ENCODE data around the gene KRT71.
"Not testable (repeated sequence)": the region's sequence is repeated elsewhere in the genome, so short reads cannot be mapped to it uniquely, and the experiment has no call there.

KRT71 gene

DNA sequence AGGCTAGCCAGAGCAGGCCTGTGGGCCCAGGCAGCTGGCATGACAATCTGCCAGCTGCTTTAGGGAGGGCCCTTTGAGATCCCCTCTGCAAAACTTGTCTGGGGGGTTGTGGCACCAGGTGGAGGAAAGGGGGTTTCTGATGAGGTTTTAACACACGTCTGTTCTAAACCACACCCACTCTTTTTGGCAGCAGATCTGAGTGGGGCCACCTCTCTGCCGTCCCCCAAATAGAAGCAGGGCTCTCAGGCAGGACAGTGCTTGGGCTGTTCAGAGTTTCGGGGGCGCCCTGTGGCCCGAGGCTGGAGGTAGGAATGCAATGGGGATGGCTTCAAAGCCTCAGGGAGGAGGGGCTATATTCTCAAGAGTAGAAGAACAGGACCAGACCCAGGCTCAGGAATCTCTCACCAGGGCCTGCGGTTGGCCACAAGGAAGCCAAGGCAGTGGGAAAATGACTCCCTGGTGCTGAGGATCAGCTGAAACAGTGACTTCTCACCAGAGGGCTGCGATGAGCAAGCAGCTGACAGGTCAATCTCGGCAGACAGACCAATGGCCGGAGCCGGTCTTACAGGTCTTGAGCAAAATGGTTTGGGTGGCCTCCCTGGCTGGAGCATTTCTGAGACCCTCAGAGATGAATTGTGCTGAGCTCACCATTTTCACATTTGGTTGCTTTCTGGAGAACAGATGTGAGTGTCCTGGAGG is 31.2 kb downstream of the KRT71 start:
- DNase-seq (ENCODE audit: low read depth in 2 of 2), result no peak

DNA sequence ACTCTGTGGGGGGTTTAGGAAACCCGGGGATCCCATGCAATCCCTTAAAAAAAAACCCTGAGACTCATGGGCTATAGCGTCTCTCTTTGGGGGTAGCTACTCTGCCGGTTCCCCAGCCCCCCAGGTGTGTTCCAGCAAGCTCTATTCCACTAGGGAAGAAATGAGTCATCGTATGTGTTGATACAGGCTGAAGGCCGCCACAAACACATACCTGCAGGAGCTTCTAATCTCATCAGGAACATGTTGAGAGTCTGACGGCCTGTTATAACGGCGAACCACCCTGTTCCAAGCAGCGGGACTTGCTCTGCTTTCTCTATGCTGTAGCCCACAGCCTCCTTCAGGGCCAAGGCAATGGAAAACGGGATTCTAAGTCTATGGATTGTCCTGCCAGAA is 31.8 kb downstream of the KRT71 start:
- DNase-seq (ENCODE audit: low read depth in 2 of 2), result no peak

DNA sequence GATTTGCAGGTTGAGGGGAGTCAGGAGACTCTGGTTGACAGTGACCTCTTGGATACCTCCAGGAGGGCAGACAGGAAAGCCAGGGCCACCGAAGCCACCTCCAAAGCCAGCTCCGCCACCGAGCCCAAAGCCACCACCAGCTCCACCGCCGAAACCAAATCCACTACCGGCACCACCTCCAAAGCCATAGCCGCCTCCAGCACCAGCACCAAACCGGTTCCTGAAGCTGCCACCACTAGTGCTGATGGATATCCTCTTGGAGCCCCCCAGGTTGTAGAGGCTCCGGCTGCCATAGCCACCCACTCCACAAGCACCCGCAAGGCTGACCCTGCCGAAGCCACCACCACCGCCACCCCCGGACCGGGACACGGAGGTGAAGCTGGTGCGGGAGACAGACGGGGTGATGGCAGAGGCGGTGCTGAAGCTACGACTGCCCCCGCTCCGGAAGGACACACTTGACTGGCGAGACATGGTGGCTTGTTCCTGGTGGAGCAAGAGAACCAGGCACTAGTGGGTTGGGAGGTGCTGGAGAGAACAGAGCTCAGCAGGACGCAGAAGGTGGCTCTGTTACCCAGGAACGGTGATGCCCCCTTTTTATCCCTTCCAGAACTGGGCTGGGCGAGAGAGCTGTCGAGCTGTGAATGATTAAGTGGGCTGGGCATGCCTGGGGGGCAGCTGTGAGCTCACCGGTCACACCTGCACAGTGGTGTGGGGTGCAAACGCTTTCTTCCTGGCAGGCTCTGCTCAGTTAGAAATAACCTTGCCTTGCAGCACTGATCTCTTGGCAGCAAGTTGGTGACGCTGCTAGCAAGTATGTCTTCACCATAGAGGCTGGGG is 32.9 kb downstream of the KRT71 start, which contains the start of gene KRT5:
Gene KRT5 (minus strand): TSS at position 569 of the 837 bp plus-strand sequence. CDS start 98 bp downstream, at position 471.
- no peak for DNase-seq (ENCODE audit: low read depth in 2 of 2)

DNA sequence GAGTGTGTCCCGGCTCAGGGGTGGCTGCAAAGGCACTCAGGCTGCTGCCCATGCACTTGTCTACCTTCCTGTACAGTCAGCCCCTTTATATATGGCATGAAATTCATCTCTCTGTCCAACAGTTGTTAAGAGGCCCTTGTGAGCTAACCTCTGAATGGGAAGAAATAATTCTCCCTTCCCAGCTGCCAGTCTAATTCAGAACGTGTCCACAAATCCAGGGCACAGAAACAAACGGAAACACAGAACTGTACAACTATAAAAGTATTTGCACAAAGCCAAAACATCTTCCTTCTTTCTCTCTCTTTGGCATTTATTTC is 33.6 kb downstream of the KRT71 start:
- no peak for DNase-seq (ENCODE audit: low read depth in 2 of 2)

DNA sequence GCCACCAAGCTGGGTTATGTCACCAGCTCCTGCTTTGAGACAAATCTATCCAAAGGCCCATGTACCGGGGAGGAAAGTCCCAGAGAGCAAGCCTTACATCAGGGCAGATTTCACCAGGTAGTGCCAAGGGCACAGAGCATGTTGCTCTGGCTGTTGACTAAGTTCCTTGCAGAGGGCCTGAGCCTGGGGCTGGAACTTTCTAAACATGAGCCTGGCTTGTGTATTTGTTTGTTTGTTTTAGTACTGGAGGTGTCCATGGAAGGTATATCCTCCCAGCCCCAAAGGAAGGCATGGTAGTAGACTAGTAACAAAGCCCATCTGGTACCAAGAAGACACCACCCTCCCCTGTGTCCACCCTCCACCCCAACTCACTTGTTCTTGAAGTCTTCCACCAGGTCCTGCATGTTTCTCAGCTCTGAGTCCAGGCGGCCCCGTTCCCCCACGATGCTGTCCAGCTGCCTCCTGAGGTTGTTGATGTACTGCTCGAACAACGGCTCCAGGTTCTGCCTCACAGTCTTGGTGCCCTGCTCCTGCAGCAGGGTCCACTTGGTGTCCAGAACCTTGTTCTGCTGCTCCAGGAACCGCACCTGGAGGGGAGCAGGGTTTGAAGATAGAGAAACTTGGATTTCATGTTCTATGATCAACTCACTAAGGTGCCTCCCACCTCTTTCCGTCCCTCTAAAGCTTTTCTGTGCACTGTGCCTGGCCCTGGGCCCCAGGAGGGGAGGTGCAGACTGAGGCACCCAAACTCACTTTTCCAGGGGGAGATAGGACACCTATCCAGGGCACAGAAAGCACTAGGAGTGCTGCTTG is 34.2 kb downstream of the KRT71 start:
- DNase-seq (ENCODE audit: low read depth in 2 of 2), result no peak

DNA sequence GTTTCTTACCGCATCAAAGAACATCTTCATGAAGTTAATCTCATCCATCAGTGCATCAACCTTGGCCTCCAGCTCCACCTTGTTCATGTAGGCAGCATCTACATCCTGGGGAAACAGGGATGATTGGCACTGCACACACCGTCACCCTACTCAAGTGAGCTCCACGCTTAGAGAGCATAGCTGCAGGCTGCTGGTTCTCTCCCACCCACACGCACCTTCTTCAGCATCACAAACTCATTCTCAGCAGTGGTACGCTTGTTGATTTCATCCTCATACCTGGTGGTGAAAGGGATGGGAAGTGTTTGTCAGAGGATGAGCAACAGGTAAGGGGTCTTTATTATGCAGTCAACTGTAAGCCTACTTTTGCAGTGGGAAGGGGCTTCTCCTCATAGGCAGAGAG is 35.1 kb downstream of the KRT71 start:
- no peak for DNase-seq (ENCODE audit: low read depth in 2 of 2)

DNA sequence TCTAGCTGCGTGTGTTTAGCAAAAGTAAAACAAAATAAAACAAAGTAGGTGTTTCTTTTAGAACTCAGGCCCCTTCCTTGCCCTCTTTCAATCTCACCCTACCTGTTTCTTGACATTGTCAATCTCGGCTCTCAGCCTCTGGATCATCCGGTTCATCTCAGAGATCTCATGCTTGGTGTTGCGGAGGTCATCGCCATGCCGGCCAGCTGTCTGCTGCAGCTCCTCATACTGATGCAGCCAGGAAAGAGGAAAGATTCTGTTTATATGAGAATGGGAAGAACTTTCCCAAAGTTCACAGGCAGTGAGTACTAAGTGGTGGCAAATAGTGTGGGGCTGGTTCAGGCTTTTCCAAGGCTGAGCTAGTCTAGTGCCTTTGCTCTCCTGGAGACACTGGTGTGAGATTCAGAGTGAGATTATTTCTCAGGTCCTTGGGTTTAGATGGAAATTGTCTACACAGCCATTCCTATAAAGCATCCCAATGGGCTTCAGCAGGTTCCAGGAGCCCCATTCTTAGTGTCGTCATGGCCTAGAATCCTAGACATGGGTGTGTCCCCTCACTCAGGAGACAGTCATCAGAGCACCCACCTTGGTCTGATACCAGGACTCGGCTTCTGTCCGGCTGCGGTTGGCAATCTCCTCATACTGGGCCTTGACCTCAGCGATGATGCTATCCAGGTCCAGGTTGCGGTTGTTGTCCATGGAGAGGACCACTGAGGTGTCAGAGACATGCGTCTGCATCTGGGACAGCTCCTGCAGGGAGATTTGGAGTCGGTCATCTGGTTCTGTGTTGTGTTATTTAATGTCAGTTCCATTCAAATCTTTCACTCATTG is 35.7 kb downstream of the KRT71 start:
- no peak for DNase-seq (ENCODE audit: low read depth in 2 of 2)

DNA sequence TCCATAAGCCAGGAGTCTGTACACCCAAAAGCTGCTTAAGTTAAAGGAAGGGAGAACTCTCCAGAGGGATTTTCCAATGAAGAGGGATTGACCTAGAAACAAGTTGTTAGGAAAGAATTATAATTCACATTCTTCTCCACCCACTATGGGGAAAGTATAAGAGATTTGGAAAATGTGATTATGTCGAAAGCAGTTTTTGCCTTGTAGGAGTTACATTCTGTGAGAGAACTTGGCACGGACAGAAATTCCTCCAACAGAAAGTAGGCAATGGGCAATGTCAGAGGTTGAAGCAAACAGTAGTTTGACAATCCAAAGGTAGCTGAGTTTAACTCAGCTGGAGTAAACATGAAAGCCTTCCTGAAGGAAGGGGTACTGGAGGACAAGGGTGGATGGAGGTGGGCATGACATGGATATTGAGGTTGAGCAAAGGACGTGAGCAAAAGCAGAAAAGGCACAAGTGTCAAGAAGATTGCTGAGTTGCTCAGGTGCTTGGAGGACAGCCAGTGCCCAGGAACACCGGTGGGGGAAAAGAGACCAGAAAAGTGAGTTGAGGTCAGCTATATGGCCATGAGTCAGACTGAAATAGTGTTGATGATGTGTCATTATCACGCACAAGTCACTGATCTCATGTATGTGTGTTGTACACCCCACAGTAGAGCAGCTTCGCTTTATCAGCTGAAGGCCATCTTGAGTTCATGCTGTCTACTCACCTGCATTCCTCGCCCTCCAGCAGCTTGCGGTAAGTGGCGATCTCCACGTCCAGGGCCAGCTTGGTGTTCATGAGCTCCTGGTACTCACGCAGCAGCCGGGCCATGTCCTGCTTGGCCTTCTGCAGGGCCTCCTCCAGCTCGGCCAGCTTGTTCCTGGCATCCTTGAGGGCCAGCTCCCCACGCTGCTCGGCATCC is 36.8 kb downstream of the KRT71 start:
- no peak for DNase-seq (ENCODE audit: low read depth in 2 of 2)

DNA sequence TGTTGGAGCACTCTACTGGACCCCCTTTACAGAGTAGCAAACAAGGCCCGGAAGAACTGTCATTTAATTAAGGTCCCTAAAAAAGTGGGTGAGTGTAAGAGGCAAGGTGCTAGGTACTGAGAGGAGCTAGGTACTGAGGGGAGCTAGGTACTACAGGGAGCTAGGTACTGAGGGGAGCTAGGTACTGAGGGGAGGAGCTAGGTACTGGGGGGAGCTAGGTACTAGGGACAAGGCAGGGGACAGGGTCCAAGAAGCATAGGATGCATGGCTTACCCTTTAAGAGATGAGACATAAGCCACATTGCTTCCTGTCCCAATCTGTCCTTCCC is 37.7 kb downstream of the KRT71 start:
- DNase-seq (ENCODE audit: low read depth in 2 of 2), result no peak

DNA sequence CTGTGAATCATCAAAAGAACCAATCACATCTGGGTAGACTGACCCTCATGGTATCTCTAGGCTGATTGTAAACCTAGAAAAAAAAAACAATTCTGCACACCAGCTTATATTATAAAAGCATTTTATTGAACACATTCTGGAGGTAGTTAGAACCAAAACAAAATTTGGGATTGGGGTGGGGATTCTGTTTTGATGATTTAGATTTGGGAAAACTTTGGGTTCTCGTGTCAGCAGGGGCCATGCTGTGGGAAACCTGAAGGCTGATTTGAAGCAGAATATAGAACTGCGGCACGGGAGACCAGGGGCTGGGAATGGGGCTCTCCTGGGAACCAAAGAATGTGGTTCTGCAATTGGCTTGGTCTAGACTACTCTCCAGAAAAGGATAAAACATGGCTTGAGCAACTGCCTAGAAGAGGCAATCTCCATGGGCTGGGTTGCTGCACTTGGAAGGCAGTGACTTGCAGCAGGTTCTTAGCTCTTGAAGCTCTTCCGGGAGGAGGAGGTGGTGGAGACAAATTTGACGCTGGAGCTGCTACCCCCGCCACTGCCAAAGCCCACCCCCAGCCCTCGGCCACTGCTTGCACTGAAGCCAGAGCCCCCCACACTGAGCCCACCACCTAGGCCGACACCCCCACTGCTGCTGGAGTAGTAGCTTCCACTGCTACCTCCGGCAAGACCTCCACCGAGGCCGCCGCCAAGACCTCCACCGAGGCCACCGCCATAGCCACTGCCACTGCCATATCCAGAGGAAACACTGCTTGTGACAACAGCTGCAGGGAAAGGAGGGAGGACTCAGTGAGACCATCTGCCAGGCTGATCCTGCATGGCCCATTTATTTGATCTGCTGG is 38.2 kb downstream of the KRT71 start:
- no peak for DNase-seq (ENCODE audit: low read depth in 2 of 2)

DNA sequence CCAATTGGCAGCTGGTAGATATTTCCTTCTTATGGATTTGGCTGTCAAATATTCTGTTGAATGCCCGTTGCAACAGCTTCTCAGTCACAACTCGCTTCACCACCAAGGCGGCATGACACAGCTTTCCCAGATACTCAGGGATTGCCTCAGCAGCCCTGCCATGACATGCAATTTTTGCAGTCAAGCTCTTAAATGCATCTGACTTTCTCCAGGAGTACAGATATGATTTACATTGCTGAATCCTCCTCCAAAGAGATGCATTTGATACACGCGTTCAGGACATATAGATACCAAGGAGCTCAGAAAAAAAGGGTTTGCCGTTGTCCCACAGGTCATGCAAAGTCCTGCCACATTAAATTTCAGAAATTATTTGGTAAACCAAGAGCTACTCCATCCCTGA is 39.2 kb downstream of the KRT71 start:
- no peak for DNase-seq (ENCODE audit: low read depth in 2 of 2)

DNA sequence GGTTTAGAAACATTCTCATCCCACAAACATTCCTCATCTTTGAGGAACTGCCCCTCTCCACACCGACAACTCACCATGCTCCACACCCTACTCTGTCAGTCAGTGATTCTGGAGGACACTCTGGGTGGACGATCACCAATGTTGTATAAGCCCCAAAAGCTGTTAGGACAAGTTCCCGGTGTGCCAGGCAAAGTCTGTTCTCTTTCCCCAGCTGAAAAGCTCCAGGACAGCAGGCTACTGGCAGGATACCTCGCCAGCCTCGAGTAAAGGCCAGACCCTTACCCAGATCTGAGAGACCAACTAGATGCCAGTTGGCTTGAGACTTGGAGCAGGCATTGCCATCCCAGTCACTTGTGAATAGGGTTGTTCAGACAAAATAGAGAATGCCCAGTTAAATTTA is 44.7 kb downstream of the KRT71 start:
- DNase-seq (ENCODE audit: low read depth in 2 of 2), result no peak

DNA sequence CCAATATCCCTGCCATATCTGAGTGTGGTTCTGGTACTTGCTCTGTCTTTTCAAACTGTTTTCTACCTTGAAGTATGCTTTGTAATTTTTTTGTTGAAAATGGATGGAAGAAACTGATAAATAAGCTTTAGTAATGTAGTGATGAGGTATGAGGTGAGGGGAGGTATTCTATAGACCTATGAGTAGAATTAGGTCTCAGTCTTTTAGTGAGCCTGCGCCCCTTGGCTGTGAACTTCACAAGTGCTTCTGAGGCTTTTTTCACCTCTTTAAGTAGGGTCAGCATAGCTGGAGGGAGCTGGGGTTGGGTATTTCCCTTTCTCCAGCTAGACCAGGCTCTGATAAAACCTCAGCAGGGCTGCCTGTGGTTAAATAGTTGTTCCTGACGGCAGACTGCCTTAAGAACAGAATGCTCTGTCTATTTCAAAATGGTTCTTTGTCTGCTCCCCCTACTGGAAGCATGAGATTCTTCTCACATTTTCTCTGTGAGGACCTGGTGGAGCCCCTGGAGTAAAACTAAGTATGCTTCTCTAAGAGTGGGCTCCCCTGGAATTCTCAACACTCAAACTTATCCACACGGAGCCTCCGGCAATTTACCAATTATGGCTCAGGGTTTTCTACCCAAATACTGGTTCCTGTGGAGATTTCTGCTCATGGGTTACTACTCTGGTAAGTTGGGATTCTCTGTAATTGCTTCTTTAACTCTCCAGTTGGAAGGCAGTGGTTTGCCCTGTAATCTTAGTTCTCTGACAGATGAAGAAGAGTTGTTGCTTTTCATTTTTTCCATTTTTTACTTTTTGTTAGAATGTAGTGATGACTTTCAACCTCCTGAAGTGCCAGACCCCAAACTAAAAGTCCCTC is 45.9 kb downstream of the KRT71 start:
- DNase-seq (ENCODE audit: low read depth in 2 of 2), result no peak

DNA sequence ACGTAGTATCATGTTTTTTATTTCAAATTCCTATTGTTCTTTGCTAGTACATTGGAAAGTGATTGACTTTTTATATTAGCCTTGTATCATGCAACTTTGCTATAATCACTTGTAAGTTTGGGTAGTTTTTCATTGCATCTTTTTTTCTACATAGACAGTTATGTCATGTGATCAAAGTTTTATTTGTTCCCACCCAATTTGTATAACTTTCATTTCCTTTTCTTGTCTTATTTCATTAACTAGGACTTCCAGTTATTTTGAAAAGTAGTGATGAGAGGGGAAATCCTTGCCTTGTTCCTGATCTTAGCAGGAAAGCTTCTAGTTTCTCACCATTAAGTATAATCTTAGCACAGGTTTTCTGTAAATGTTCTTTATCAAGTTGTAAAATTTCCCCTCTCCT is 50.1 kb downstream of the KRT71 start:
- no peak for DNase-seq (ENCODE audit: low read depth in 2 of 2)

DNA sequence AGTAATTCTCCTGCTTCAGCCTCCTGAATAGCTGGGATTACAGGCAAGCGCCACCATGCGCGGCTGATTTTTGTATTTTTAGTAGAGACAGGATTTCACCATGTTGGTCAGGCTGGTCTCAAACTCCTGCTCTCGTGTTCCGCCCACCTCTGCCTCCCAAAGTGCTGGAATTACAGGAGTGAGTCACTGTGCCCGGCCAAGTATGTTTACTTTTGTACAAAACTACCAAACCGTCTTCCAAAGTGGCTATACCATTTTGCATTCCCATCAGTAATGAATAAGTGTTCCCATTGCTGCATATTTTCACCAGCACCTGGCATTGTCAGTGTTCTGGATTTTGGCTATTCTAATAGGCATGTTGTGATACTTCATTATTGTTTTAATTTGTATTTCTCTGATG is 51.5 kb downstream of the KRT71 start:
- DNase-seq (ENCODE audit: low read depth in 2 of 2), result no peak

DNA sequence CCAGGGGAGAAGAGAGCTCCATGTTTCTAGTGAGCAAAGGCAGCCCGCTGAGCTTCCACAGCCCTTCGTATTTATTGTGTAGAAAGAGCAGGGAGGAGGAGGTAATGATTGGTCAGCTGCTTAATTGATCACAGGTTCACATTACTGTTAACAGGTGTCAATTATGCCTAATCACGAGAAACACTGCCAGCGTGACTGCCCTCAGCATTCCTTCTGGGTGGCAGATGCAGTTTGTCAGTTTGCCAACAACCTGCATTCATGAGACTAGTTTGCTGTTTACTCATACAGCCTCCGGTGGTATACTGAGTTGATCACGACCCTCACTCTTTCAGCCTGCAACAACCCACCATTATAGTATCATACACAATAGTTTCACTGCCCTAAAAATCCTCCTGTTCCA is 52.4 kb downstream of the KRT71 start:
- not testable (repeated sequence) for DNase-seq (ENCODE audit: low read depth in 2 of 2)

DNA sequence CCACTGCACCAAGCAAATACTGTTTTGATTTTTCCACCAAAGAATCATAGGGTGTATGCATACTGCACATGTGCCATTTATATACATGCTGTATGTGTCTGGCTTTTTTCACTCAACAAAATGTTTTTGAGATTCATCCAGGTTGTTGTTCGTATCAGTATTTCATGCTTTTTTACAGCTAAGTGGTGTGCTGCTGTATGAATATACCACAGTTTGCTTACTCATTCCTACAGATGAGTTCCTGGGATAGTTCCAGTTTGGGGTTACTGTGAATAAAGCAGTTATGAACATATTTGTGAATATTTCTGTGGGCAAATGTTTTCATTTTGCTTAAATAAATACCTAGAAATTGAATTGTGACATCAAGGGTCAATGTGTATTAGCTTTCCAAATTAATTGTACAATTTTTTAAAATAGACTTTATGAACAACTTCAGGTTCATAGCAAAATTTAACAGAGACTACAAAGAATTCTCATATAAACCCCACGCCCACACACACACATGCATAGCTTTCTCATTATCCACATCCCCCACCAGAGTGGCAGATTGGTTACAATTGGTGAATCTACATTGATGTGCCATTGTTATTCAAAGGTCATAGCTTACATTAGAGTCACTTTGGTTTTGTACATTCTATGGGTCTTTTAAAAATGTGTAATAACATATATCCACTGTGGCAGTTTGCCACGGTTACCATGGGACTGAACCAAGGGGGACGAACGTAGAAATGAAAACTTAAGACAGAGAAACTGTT is 53.0 kb downstream of the KRT71 start:
- DNase-seq (ENCODE audit: low read depth in 2 of 2), result no peak

DNA sequence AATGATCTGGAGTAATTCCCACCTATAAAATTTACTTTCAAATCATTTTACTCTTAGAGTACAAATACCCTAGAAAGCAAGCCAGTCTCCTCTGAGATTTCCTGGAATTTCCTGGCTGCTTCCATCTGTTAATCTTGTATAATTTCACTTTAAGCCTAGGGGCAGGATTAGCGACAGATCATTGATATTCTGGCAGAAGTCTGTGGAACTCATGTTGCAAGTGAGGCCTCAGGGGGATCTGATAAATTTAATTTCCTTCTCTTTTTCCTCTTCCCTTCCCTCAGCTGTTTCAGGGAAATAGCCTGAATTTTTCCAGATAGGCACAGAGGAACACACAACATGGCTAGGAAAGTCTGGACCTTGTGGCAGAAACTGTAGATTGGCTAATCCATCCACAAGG is 54.0 kb downstream of the KRT71 start:
- DNase-seq (ENCODE audit: low read depth in 2 of 2), result no peak

Data from stimulated activated CD8-positive, alpha-beta memory T cell treated with anti-CD3 and anti-CD28 coated beads, Interleukin-15, amount 100 ng/mL, for 48 hours (primary cell).